ENCODE measurements around the gene PRR15L.

GRCh38 chr17:47970725-47971499 is 13.2 kb upstream of the PRR15L start, which contains the start of gene CDK5RAP3:
- TF ChIP-seq, protein P1, sequence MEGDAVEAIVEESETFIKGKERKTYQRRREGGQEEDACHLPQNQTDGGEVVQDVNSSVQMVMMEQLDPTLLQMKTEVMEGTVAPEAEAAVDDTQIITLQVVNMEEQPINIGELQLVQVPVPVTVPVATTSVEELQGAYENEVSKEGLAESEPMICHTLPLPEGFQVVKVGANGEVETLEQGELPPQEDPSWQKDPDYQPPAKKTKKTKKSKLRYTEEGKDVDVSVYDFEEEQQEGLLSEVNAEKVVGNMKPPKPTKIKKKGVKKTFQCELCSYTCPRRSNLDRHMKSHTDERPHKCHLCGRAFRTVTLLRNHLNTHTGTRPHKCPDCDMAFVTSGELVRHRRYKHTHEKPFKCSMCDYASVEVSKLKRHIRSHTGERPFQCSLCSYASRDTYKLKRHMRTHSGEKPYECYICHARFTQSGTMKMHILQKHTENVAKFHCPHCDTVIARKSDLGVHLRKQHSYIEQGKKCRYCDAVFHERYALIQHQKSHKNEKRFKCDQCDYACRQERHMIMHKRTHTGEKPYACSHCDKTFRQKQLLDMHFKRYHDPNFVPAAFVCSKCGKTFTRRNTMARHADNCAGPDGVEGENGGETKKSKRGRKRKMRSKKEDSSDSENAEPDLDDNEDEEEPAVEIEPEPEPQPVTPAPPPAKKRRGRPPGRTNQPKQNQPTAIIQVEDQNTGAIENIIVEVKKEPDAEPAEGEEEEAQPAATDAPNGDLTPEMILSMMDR (IDR thresholded peaks at IDR 0.05 in 4 of 5, conservative IDR thresholded peaks at IDR 0.05 in 1 of 5): peak; percentile 95 to 96 (median 96)
- peak; percentile 71 to 74 for TF ChIP-seq POLR2A (IDR thresholded peaks at IDR 0.05)
